ENCODE data around the gene MPO. TPM values are rescaled to one million over a fixed set of nuclear protein-coding genes. Genes with fewer than 3 reads are reported as not detected.

The MPO gene
- total and polyA plus RNA-seq, 9 of the 15 experiments (the other 6 are each of a cell fraction or from before 2014, with no cell fraction given), result 0.04 to 0.47 (median 0.39) TPM; not detected in 6

GRCh38 chr17:58315750-58316149, 35.0 kb upstream of the MPO start:
- BruUV-seq (replicated peaks), result no TSS peak
- TF ChIP-seq ZNF277 (CRISPR knock-in tag; IDR thresholded peaks at IDR 0.05; ENCODE audit: borderline replicate concordance) (no peak), NCOA1 (IDR thresholded peaks at IDR 0.05; ENCODE audit: low read depth) (no peak), ZBTB17 (CRISPR knock-in tag; IDR thresholded peaks at IDR 0.05) (no peak), ZNF274 (IDR thresholded peaks at IDR 0.05; ENCODE audit: borderline replicate concordance, low read depth, low read length) (no peak), NONO (IDR thresholded peaks at IDR 0.05; ENCODE audit: low read depth in 2 of 2, low read length in 1 of 2) (no peak), ZNF311 (CRISPR knock-in tag; IDR thresholded peaks at IDR 0.05) (no peak), TBL1XR1 (IDR thresholded peaks at IDR 0.05; ENCODE audit: low read length in 2 of 2) (no peak), PRPF4 (IDR thresholded peaks at IDR 0.05; ENCODE audit: insufficient read depth, low read depth, low read length, poor library complexity, severe bottlenecking) (no peak), KAT8 (IDR thresholded peaks at IDR 0.05; ENCODE audit: low read depth) (no peak), HMG20B (CRISPR knock-in tag; IDR thresholded peaks at IDR 0.05) (no peak), FOXA3 (CRISPR knock-in tag; conservative IDR thresholded peaks at IDR 0.05 in 1 of 2, IDR thresholded peaks at IDR 0.05 in 1 of 2) (no peak), ZNF41 (CRISPR knock-in tag; conservative IDR thresholded peaks at IDR 0.05) (no peak), CXXC5 (CRISPR knock-in tag; IDR thresholded peaks at IDR 0.05) (no peak), E2F1 (CRISPR knock-in tag; IDR thresholded peaks at IDR 0.05) (no peak), GABPB1 (CRISPR knock-in tag; IDR thresholded peaks at IDR 0.05) (no peak)
- TF ChIP-seq, protein P1, sequence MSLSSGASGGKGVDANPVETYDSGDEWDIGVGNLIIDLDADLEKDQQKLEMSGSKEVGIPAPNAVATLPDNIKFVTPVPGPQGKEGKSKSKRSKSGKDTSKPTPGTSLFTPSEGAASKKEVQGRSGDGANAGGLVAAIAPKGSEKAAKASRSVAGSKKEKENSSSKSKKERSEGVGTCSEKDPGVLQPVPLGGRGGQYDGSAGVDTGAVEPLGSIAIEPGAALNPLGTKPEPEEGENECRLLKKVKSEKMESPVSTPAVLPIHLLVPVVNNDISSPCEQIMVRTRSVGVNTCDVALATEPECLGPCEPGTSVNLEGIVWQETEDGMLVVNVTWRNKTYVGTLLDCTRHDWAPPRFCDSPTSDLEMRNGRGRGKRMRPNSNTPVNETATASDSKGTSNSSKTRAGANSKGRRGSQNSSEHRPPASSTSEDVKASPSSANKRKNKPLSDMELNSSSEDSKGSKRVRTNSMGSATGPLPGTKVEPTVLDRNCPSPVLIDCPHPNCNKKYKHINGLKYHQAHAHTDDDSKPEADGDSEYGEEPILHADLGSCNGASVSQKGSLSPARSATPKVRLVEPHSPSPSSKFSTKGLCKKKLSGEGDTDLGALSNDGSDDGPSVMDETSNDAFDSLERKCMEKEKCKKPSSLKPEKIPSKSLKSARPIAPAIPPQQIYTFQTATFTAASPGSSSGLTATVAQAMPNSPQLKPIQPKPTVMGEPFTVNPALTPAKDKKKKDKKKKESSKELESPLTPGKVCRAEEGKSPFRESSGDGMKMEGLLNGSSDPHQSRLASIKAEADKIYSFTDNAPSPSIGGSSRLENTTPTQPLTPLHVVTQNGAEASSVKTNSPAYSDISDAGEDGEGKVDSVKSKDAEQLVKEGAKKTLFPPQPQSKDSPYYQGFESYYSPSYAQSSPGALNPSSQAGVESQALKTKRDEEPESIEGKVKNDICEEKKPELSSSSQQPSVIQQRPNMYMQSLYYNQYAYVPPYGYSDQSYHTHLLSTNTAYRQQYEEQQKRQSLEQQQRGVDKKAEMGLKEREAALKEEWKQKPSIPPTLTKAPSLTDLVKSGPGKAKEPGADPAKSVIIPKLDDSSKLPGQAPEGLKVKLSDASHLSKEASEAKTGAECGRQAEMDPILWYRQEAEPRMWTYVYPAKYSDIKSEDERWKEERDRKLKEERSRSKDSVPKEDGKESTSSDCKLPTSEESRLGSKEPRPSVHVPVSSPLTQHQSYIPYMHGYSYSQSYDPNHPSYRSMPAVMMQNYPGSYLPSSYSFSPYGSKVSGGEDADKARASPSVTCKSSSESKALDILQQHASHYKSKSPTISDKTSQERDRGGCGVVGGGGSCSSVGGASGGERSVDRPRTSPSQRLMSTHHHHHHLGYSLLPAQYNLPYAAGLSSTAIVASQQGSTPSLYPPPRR (CRISPR knock-in tag; IDR thresholded peaks at IDR 0.05; ENCODE audit: borderline replicate concordance), result no peak

More at GRCh38 chr17:58315750-58316149, 35.0 kb upstream of the MPO start:
- no peak overlapping the region for H3K27ac ChIP-seq (ENCODE audit: extremely low read depth, low read depth, low read length)
- in situ Hi-C loops (cut with MboI), result no loop called here
- H3K36me3 ChIP-seq (ENCODE audit: control insufficient read depth, insufficient read depth, low read length), result no peaks in the 10 kb centered on the region
- POLR2A ChIA-PET, result interaction anchor here (0.7 to 4.3 kb wide), 5 partner anchors 9 to 100 kb away, joined by 3 to 42 read pairs (median 3); partner anchors contain the start of gene TSPOAP1
- no peak for DNase-seq (ENCODE audit: extremely low read depth in 1 of 4, low spot score in 3 of 4)
- no peaks in the 10 kb centered on the region for H4K20me1 ChIP-seq (replicated peaks; ENCODE audit: control insufficient read depth, insufficient read depth, low read length)
- no peaks in the 10 kb centered on the region for H3K27me3 ChIP-seq (ENCODE audit: control insufficient read depth in 2 of 2, insufficient read depth in 2 of 2, low read length in 2 of 2)
- H3K4me2 ChIP-seq (ENCODE audit: insufficient read depth, low read length), result no peak overlapping the region
- H3K9ac ChIP-seq (ENCODE audit: insufficient read depth in 1 of 2, low read depth in 2 of 2, low read length in 2 of 2), result no peak overlapping the region; a peak in 1 of 4 replicates
- CTCF ChIA-PET (ENCODE audit: low intra/inter-chr PET ratio), result interaction anchor here (2.3 kb wide), 1 partner anchor 132 kb away, joined by 18 read pairs; no protein-coding TSS in a partner anchor
- intact Hi-C loops (cut with micrococcal nuclease), result no loop called here
- 38% methylated on average over 4 of the region's 4 CpGs for WGBS (ENCODE audit: insufficient coverage, low coverage, missing lambda C conversion rate)
- no peaks in the 10 kb centered on the region for H3K9me3 ChIP-seq (replicated peaks; ENCODE audit: control insufficient read depth, insufficient read depth, low read depth, low read length)
- H3K4me3 ChIP-seq, result no peak overlapping the region
- no peak overlapping the region for H2AFZ ChIP-seq (ENCODE audit: low read depth, low read length)
- ATAC-seq, result no peak
- peaks cover 0 to 19% of the 10 kb centered on the region in 2 experiments; a peak in 1 of 5 replicates for H3K4me1 ChIP-seq (replicated peaks in 1 of 2; ENCODE audit: control insufficient read depth in 2 of 2, insufficient read depth in 2 of 2, low read length in 2 of 2)
- FAIRE-seq, result no peak
- H3K79me2 ChIP-seq (ENCODE audit: control insufficient read depth, insufficient read depth, low read length), result no peaks in the 10 kb centered on the region
- H3K9me1 ChIP-seq (ENCODE audit: control insufficient read depth, insufficient read depth, low read length), result no peaks in the 10 kb centered on the region
